Glutamatergic neuron (in vitro differentiated cells): ENCODE results near the gene KLHL17. TPM values are rescaled to one million over a fixed set of nuclear protein-coding genes. Genes with fewer than 3 reads are reported as not detected.
A peak's percentile ranks its signal among the peaks of the same experiment; 100 is the strongest.

Experiments
- DNase-seq: peaks from one replicate; pipeline ENCODE4 v3.0.0; 2022
- H3K27ac Mint-ChIP-seq: one replicate; pipeline ENCODE4 v1.8.0; 2020; ENCODE audit warnings: mild to moderate bottlenecking, mixed read lengths, inconsistent platforms; ENCODE audit not compliant: unreplicated experiment
- H3K27me3 Mint-ChIP-seq: one replicate; pipeline ENCODE4 v1.8.0; 2020; ENCODE audit warnings: mild to moderate bottlenecking, moderate library complexity, mixed read lengths, inconsistent platforms; ENCODE audit not compliant: unreplicated experiment
- H3K36me3 Mint-ChIP-seq: one replicate; pipeline ENCODE4 v1.8.0; 2020; ENCODE audit warnings: mild to moderate bottlenecking, mixed read lengths, inconsistent platforms; ENCODE audit not compliant: unreplicated experiment
- H3K4me1 Mint-ChIP-seq: one replicate; pipeline ENCODE4 v1.8.0; 2020; ENCODE audit warnings: mild to moderate bottlenecking, low read depth, mixed read lengths, inconsistent platforms; ENCODE audit not compliant: unreplicated experiment
- H3K4me3 Mint-ChIP-seq: one replicate; pipeline ENCODE4 v1.8.0; 2020; ENCODE audit warnings: mild to moderate bottlenecking, mixed read lengths, inconsistent platforms; ENCODE audit not compliant: unreplicated experiment
- H3K9me3 Mint-ChIP-seq: one replicate; pipeline ENCODE4 v1.8.0; 2020; ENCODE audit warnings: mild to moderate bottlenecking, moderate library complexity, mixed read lengths, inconsistent platforms; ENCODE audit not compliant: unreplicated experiment
- total RNA-seq: library from RNA; stranded (reverse); fragmentation: NEBNext Ultra II Directional; extraction: Animal tissue kit (Norgen Biotek cat#: 25700); gene quantifications from one replicate; pipeline ENCODE4 v1.2.1, GENCODE V29; 2021; ENCODE audit not compliant: unreplicated experiment
- TF ChIP-seq, protein P1 (sequence below): fragments of 200-600 bp; sonication (generic); IDR thresholded peaks from one replicate; pipeline ENCODE4 v1.5.0; 2021; ENCODE audit not compliant: partially characterized antibody, unreplicated experiment

The KLHL17 gene
- total RNA-seq, 1 donor from 2014 or later: 103 TPM

DNA sequence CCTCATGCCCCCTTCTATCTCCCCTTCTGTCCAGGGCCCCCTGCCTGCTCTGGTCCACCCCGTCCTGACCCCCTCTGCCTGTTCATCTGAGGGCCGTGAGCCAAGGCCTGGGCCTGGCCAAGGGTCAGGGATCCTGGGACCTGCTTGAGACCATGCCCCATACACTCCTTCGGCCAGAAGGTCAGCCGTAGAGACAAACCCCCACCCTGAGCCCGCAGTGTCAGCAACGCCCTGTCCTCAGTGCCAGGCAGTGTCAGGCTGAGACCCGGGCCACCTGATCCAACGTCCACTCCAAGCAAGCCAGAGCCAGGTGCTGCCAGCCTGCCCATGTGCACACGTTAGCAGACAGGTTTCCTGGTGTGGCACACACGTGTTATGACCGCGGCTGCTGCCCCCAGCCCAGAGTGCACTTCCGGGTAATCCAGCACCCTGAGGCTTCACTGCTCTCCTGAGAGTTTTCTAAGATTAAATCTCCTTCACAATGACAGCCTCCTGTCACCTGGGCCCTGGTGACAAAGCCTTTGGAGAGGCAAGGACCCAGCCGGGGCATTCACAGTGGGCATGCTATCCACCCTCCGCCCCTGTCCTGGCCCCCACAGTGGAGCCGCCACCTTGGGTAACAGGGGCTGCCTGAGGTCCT, 46.8 kb upstream of the KLHL17 start:
- DNase-seq: peak; percentile 10
- Mint-ChIP-seq H3K4me3 (no peak overlapping the region), H3K36me3 (peaks cover 4% of the 10 kb centered on the region), H3K9me3 (peaks cover 12% of the 10 kb centered on the region), H3K27me3 (peaks cover 18% of the 10 kb centered on the region), H3K27ac (no peak overlapping the region), H3K4me1 (peaks cover 16% of the 10 kb centered on the region)
- TF ChIP-seq, protein P1, sequence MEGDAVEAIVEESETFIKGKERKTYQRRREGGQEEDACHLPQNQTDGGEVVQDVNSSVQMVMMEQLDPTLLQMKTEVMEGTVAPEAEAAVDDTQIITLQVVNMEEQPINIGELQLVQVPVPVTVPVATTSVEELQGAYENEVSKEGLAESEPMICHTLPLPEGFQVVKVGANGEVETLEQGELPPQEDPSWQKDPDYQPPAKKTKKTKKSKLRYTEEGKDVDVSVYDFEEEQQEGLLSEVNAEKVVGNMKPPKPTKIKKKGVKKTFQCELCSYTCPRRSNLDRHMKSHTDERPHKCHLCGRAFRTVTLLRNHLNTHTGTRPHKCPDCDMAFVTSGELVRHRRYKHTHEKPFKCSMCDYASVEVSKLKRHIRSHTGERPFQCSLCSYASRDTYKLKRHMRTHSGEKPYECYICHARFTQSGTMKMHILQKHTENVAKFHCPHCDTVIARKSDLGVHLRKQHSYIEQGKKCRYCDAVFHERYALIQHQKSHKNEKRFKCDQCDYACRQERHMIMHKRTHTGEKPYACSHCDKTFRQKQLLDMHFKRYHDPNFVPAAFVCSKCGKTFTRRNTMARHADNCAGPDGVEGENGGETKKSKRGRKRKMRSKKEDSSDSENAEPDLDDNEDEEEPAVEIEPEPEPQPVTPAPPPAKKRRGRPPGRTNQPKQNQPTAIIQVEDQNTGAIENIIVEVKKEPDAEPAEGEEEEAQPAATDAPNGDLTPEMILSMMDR: no peak

DNA sequence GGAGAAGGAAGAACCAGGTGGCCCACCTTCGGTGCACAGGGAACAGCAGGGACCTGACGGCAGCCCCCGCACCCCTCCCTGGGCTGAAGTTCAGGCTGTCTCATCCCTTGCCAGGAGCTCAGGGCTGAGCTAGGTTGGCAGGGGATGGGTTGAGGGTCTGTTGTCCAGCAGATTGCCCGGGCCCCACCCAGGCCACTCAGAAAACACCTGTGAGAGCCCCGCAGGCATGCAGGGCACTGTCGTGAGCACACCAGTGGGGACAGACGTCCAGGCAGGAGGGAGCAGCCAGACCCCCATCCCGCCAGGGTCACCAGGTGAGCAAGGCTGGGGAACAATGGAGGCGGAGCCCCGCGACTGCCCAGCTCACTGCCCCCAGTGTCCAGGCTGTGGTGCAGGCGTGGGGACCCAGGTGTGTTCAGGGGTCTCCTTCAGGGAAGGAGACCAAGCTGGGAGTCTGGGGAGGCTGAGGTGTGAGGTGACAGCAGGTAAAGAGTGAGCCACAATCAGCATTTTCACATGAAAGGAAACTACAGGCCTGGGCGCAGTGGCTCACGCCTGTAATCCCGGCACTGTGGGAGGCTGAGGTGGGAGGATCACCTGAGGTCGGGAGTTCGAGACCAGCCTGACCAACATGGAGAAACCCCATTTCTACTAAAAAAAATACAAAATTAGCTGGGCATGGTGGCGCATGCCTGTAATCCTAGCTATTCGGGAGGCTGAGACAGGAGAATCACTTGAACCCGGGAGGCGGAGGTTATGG, 46.1 kb upstream of the KLHL17 start:
- H3K27me3 Mint-ChIP-seq: peaks cover 19% of the 10 kb centered on the region
- peaks cover 4% of the 10 kb centered on the region for H3K36me3 Mint-ChIP-seq
- H3K27ac Mint-ChIP-seq: no peak overlapping the region
- TF ChIP-seq, protein P1: no peak
- DNase-seq: no peak
- peaks cover 12% of the 10 kb centered on the region for H3K9me3 Mint-ChIP-seq
- H3K4me3 Mint-ChIP-seq: no peak overlapping the region
- peaks cover 16% of the 10 kb centered on the region for H3K4me1 Mint-ChIP-seq

DNA sequence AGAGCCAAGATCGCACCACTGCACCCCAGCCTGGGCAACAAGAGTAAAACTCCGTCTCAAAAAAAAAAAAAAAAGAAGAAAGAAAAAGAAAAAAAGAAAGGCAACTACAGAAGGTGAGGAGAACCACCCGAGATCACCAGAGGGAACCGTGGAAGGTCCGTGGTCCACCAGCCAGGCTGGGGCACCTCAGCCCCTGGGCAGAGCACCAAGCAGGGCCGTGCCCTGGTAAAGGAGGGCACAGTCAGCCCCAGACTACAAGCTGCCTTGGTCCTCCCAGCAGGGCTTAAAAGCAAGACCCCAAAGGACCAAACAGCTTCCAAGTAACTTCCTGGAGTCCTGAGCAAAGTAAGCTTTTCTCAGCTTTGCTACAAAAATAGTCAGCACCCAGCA, 45.5 kb upstream of the KLHL17 start:
- TF ChIP-seq, protein P1: no peak
- no peak overlapping the region for H3K27ac Mint-ChIP-seq
- H3K9me3 Mint-ChIP-seq: peaks cover 12% of the 10 kb centered on the region
- H3K27me3 Mint-ChIP-seq: peaks cover 19% of the 10 kb centered on the region
- DNase-seq: no peak
- peak overlapping the region; percentile 38 for H3K4me3 Mint-ChIP-seq
- peaks cover 4% of the 10 kb centered on the region for H3K36me3 Mint-ChIP-seq
- peaks cover 16% of the 10 kb centered on the region for H3K4me1 Mint-ChIP-seq

DNA sequence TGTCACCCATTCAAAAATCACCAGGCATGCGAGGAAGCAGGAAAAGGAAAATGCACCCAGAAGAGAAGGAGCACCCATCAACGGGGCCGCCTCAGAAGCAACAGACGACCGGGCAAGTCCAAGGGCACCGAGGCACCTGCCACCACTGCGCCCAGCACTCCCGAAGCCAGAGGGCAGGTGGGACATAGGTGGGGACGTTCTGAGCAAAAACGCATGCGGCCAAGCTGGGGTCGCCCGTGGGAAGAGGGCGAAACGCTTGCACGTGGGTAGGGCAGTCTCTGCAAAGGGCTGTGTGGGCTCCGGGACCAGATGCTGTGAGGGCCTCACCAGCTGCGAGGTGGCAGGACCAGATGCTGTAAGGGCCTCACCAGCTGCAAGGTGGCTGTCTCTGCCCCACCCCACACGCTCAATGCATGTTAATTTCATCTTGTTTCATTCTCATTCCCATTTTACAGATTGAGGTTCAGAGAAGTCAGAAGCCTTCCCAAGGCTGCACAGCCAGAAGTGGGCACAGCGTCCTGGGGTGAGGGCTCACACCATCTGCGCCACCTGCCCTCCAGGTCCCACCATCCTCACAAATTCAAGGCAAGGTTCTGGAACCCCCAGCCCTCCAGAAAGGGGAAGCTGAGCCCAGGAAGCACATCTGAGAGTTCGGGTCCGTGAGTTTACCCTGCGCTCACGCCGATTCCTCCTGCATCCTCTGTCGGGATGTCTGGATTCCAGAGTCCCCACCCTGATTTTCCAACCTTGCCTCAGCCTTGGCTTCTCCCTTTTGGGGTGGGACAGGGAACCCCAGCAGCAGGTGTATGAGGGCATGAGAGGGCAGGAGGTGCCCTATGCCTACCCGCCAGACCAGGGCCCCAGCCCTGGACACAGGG, 44.9 kb upstream of the KLHL17 start:
- H3K36me3 Mint-ChIP-seq: peaks cover 4% of the 10 kb centered on the region
- H3K27me3 Mint-ChIP-seq: peaks cover 20% of the 10 kb centered on the region
- no peak for DNase-seq
- H3K4me1 Mint-ChIP-seq: peaks cover 19% of the 10 kb centered on the region
- peak overlapping the region; percentile 38 for H3K4me3 Mint-ChIP-seq
- H3K9me3 Mint-ChIP-seq: peaks cover 14% of the 10 kb centered on the region
- TF ChIP-seq, protein P1: no peak
- no peak overlapping the region for H3K27ac Mint-ChIP-seq
